ENCODE data around the gene DCUN1D4.

- no peak for TF ChIP-seq CTCF (IDR thresholded peaks at IDR 0.05)
- no peak for TF ChIP-seq POLR2A (IDR thresholded peaks at IDR 0.05)
Observed at GRCh38 chr4:51878431-51878830, 35.5 kb downstream of the DCUN1D4 start.
